GM19035 (cell line): Measurements from ENCODE around the gene ZBTB9.

ENCODE experiments used
- ATAC-seq: cut with Tn5 transposase; IDR thresholded peaks from one replicate; pipeline ENCODE4 v1.9.1; 2021; ENCODE audit not compliant: unreplicated experiment

ZBTB9 gene

DNA sequence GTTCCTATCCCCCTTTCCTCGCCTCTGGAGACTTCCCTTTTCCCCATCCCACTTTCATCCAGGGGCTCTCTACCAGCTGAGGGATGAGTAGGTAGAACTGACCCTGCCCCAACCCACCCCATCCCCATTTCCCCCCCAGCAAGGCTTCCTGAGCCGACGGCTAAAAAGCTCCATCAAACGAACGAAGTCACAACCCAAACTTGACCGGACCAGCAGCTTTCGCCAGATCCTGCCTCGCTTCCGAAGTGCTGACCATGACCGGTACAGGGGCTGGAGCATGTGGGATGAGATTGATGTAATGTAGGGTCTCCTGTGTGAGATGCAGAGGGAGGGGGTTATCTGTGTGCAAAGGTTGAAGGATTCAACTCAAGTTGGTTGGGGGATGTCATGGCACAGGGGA lies 21.8 kb upstream of the ZBTB9 start:
- no peak for ATAC-seq

DNA sequence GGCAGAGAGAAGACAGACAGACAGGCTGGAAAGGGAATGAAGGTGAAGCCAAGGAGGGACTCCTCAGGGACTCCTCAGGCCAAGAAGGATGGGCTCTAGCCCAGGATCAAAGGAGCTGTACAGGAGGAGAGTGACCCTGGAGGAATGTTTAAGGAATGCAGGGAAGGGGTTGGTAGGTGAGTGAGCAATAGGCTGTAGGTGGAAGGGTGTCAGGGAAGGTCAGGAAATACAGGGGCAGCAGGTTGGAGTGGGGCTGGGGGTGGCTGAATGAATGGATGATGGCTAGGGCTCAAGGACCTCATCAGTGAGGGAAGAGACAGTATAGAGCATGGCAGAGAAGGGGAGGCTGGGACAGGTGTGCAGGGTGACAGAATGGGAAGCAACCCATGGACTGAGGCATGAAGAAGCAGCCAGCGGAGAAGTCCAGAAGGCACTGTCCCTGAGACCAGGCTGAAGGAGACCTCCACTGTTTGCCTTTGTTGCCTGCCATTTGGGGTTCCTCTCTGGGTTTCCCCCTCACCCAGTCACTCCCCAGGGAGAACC lies 21.3 kb upstream of the ZBTB9 start:
- no peak for ATAC-seq

DNA sequence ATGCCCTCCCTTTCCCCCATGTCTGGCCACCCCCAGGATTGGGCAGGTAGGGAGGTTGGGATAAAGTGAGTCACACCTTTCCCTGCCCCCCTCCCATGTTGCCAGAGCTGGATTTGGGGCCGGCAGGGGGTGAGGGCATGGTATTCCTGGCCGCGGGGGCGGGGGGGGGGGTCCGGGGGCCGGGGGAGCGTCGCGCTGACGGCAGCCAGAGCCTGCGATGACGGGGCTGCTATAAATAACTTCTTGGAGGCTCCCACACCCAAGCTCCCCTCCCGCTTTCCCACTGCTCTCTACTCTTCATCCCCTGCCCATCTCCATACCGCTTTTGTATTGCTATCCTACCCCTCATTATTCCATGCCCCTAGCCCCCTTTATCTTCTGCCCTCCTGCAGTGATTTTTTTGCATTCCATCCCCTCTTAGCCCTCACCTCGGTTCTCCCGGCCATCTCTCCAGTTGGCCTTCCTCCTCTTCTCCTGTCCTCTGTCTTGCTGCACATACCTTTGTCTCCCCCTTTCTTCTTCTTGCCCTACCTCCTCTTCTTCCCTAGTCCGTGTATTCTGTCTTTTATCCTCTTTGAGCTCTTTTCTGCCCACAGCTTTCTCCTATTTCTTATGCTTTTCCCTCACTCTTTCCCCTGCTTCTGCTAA lies 20.7 kb upstream of the ZBTB9 start:
- ATAC-seq, result no peak

DNA sequence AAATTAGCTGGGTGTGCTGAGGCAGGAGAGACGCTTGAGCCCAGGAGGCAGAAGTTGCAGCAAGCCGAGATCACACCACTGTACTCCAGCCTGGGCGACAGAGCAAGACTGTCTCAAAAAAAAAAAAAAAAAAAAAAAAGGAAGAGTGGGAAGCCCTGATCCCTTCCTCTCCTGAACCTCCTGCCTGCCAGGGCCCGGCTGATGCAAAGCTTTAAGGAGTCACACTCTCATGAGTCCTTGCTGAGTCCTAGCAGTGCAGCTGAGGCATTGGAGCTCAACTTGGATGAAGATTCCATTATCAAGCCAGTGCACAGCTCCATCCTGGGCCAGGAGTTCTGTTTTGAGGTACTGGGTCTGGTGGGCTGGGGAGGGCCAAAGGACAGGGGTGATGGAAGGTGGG lies 19.4 kb upstream of the ZBTB9 start:
- ATAC-seq, result no peak

DNA sequence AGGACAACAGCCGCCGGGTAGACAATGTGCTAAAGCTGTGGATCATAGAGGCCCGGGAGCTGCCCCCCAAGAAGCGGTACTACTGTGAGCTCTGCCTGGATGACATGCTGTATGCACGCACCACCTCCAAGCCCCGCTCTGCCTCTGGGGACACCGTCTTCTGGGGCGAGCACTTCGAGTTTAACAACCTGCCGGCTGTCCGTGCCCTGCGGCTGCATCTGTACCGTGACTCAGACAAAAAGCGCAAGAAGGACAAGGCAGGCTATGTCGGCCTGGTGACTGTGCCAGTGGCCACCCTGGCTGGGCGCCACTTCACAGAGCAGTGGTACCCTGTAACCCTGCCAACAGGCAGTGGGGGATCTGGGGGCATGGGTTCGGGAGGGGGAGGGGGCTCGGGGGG lies 16.7 kb upstream of the ZBTB9 start:
- ATAC-seq, result no peak

DNA sequence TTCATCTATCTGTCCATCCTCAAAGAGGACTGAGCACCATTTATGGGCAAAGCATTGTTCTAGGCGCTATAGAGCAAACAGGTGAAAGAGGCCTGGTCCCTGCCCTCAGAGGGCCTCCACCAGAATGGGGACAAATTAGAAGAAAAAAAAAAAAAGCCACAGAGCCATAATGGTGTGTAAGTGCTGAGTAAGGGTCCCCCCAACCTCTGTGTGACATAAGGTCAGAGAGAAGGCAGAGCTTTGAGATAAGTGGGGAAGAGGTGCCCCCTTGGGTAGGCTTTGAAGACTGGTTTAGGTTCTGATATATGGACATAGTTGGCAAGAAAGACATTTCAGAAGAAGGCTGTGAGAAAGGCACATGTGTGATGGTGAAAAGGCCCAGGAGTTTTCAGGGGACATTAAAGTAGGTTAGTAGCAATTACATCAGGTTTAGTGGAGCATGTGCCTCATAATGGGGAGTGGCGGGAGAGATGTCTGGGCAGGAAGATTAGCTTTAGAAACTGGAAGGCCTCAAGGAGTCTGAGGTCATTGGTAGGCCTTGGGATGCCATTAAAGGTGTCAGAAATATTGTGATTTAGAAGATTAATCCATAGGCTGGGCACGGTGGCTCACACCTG lies 15.3 kb upstream of the ZBTB9 start:
- ATAC-seq, result no peak

DNA sequence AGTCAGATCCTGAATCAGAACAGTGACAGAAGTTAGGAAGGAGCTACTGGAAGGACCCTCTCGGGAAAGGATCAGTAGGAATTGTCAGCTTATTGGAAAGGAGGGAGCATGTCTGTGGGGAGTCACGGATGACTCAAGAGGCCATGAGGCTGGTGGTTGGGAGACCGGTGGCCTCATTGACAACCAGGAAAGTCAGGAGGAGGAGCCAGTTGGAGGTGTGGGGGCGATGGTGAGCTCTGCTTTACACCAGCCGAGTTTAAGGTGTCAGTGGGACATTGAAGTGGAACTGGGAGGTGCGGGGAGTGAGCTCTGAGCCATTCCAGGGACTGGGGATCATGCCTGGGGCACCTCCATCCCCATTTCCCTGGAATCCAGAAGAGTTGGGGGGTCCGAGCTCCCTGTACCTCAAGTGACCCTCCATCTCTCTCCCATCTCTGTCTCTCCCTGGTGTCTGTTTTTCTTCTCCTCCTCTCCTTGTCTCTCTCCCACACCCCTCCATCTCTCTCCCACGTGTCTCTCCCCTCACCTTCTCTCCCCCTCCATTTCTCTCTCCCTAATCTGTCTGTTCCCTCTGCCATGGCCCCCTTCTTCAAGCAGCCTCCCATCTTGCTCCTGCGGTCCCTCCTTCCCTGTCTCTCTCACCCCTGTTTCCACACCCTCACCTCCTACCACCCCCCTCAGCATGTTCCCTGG lies 14.3 kb upstream of the ZBTB9 start:
- no peak for ATAC-seq

DNA sequence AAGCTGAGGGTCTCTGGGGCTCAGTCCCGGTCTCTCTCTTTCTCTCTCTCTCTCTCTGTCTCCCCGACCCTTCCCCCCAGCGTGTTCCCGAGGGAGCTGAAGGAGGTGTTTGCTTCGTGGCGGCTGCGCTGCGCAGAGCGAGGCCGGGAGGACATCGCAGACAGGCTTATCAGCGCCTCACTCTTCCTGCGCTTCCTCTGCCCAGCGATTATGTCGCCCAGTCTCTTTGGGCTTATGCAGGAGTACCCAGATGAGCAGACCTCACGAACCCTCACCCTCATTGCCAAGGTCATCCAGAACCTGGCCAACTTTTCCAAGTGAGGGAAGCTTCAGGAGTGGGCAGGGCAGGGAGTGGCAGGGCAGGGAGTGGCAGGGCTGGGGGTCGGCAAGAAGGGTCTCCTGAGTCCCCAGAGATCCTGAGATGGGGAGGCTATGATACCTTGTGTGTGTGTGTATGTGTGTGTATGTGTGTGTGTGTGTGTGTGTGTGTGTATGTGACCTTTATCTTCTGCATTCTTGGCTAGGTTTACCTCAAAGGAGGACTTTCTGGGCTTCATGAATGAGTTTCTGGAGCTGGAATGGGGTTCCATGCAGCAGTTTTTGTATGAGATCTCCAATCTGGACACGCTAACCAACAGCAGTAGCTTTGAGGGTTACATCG lies 13.6 kb upstream of the ZBTB9 start:
- ATAC-seq, result no peak

DNA sequence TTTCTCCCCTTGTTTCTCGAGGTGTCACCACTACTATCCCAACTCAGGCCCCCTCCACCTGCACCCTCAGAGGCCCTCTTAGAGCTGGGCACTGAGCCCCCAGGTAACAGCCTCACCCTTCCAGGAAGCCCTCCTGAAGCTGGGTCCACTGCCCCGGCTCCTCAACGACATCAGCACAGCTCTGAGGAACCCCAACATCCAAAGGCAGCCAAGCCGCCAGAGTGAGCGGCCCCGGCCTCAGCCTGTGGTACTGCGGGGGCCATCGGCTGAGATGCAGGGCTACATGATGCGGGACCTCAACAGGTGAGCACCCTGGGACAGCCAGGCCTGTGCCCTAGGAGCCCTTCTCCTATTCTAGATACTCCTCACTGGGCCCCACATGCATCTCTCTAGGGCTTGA lies 12.9 kb upstream of the ZBTB9 start:
- no peak for ATAC-seq

DNA sequence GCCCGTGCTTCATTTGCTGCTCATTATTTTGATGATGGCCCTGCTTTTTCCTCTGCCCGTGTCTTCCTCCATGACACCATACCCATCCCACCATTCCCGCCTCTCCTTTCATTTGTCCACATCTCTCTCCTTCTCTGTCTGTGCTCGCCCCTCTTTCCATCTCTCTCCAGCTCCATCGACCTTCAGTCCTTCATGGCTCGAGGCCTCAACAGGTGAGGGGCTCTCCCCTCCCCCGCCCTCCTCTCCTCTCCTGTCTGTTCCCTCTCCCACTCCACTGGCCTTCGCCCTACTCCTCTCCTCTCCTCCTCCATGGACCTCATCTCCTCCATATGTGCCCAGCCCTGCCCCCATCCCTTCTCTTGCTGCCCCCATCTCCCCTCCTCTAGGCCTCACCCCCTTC lies 12.1 kb upstream of the ZBTB9 start:
- no peak for ATAC-seq

DNA sequence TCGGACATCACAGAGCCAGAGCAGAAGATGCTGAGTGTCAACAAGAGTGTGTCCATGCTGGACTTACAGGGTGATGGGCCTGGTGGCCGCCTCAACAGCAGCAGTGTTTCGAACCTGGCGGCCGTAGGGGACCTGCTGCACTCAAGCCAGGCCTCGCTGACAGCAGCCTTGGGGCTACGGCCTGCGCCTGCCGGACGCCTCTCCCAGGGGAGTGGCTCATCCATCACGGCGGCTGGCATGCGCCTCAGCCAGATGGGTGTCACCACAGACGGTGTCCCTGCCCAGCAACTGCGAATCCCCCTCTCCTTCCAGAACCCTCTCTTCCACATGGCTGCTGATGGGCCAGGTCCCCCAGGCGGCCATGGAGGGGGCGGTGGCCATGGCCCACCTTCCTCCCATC lies 11.4 kb upstream of the ZBTB9 start:
- no peak for ATAC-seq

DNA sequence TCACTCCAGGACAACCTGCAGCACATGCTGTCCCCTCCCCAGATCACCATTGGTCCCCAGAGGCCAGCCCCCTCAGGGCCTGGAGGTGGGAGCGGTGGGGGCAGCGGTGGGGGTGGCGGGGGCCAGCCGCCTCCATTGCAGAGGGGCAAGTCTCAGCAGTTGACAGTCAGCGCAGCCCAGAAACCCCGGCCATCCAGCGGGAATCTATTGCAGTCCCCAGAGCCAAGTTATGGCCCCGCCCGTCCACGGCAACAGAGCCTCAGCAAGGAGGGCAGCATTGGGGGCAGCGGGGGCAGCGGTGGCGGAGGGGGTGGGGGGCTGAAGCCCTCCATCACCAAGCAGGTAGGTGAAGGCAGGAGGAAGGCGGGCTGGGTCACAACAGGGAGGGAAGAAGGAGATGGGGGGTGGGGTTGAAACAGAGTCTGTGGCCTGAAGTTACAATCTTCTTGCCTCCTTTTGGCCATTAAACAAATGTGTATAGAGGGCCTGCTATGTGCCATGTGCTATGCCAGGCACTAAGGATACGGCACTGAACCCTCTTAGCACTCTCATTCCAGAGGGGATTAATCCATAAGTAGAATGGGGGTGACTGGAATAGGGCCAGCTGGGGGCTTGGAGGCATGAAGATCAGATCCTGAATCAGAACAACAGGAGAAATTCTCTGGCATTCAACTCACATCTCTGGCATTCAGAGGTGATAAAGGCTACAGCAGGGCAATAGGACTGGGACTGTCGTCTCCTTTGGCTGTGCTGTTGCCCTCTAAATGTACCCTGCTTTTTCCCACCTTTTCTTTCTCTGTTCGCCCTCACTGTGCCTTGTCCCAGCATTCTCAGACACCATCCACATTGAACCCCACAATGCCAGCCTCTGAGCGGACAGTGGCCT lies 10.5 kb upstream of the ZBTB9 start:
- no peak for ATAC-seq

DNA sequence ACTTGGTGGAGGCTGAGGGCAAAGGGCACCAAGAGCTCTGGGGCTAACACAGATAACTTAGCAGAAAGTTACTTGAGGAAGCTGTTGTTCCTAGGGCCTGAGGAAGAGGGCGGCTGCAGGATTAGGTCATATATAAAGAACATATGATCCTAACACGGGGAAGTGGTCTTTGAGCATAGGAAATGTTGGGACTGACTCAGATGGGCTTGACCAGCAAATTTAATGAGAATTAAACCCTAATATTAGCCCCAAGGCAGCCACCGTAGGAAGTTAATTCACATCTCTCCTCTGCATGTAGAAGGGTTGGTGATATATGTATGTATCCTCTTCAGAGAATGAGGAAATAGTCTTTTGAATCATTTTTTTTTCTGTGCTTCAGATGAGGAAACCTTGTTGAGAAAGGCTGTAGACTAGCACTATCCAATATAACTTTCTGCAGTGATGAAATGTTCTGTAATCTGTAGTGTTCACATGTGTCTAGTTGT lies 9.2 kb upstream of the ZBTB9 start:
- ATAC-seq, result no peak

DNA sequence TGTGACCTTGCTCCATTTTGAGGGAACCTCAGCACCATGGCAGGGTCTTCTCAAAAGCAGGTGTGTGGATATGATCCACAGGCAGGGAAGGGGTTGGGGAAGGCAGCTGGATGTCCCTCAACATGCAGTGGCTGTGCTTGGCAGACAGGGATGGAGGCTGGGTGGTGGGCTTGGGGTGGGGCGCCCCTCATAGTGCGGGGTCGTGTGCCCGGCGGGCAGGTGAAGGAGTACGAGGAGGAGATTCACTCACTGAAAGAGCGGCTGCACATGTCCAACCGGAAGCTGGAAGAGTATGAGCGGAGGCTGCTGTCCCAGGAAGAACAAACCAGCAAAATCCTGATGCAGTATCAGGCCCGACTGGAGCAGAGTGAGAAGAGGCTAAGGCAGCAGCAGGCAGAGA lies 8.0 kb upstream of the ZBTB9 start:
- ATAC-seq, result no peak

DNA sequence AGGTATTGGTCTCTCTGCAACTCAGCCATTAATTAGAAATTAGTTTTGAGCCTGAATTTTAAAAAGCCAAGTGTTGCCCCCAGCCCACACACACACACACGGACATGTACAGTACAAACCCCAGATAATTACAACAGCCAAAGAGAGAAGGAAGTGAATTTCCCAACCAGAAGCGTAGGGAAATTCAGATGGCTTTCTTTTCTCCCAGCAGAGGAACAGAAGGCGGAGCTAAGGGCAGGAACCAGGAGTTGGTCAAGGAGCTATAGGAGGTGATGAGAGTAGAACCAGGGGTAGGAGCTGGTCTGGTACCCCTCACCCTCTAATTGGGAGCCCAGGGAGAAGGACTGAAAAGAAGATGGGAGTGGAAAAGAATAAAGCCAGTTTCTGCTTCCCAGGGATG lies 3.9 kb upstream of the ZBTB9 start:
- no peak for ATAC-seq

DNA sequence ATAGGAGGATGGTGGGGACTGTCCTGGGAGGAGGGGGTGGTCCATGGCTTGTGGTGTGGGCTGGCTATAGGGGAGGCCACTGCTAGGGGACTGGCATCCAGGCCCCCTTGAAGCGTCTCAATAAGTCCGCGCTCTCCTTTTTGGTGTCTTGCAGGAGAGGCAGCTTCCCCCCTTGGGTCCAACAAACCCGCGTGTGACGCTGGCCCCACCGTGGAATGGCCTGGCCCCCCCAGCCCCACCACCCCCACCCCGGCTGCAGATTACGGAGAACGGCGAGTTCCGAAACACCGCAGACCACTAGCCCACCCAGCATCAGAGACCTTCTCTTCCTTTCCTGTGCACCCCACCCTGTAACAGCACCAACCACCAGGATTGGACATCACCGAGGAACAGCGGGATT lies 2.8 kb upstream of the ZBTB9 start:
- no peak for ATAC-seq

DNA sequence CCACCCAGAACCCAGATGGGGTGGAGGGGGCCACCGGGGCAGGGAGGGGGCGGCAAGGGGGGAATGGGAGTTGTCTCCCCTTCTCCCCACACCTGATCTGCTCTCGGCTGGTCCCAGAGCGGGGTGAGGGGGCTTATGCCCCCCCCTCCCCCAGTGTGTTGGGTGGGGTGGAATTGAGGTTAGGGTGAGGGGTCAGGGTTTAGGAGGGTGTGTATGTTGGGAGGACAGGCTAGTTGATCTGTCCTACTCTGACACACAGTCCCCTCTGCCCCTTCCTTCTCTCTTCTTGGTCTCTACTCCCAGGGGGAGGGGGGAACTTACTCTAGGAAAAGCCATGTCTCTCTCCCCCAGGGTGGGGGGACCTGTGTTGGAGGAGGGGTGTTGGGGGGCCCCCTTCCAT lies 1.9 kb upstream of the ZBTB9 start:
- no peak for ATAC-seq

DNA sequence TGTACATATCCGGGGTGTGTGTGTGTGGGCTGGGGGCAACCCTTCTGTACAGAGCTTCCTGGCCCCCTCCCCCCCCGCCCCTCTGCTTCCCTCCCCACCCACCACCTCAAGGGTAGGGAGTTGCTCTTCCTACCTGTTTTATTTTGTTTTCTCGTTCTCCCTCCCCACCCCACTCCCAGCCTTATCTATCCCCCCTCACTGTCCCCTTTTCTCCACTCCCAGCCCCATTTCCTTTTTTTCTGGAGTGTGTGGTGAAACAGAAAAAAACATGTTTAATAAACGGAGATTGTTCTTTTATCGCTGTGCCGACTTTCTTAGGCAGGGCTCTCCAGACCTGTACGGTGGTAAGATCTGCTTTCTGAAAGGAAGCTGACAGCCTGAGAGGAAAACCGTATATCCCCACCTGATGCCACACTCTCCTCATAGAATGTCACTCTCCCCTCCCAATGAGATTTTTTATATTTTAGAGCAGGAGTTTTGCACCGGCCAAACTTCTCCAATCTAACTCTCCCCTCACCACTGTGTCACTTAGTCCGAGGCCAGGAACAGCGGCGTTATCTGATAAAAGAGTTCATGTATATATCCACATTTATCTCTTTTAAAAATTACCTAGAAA lies 875 bp upstream of the ZBTB9 start:
- ATAC-seq, result no peak

DNA sequence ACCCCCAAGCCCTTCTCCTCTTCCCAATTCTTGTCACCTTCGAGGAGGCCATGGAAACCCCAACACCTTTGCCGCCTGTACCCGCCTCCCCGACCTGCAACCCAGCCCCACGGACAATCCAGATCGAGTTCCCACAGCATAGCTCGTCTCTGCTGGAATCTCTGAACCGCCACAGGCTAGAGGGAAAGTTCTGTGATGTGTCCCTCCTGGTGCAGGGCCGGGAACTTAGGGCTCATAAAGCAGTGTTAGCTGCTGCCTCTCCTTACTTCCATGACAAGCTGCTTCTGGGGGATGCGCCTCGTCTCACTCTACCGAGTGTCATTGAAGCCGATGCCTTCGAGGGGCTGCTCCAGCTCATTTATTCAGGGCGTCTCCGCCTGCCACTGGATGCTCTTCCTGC lies 675 bp downstream of the ZBTB9 start:
- no peak for ATAC-seq

DNA sequence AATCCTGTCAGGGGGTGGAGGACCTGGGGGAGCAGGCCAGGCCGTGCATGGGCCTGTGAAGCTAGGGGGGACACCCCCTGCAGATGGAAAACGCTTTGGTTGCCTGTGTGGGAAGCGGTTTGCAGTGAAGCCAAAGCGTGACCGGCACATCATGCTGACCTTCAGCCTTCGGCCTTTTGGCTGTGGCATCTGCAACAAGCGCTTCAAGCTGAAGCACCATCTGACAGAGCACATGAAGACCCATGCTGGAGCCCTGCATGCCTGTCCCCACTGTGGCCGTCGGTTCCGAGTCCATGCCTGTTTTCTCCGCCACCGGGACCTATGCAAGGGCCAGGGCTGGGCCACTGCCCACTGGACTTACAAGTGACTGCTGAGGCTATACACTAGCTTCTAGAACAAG lies 1.8 kb downstream of the ZBTB9 start:
- ATAC-seq, result no peak
